HG02678 (cell line): Measurements from ENCODE around the gene PRORP.
"Not testable (repeated sequence)": the region's sequence is repeated elsewhere in the genome, so short reads cannot be mapped to it uniquely, and the experiment has no call there.

Source experiments
- ATAC-seq: cut with Tn5 transposase; IDR thresholded peaks from one replicate; pipeline ENCODE4 v1.9.1; 2021; ENCODE audit warnings: mild to moderate bottlenecking, moderate library complexity; ENCODE audit not compliant: unreplicated experiment

PRORP gene

DNA sequence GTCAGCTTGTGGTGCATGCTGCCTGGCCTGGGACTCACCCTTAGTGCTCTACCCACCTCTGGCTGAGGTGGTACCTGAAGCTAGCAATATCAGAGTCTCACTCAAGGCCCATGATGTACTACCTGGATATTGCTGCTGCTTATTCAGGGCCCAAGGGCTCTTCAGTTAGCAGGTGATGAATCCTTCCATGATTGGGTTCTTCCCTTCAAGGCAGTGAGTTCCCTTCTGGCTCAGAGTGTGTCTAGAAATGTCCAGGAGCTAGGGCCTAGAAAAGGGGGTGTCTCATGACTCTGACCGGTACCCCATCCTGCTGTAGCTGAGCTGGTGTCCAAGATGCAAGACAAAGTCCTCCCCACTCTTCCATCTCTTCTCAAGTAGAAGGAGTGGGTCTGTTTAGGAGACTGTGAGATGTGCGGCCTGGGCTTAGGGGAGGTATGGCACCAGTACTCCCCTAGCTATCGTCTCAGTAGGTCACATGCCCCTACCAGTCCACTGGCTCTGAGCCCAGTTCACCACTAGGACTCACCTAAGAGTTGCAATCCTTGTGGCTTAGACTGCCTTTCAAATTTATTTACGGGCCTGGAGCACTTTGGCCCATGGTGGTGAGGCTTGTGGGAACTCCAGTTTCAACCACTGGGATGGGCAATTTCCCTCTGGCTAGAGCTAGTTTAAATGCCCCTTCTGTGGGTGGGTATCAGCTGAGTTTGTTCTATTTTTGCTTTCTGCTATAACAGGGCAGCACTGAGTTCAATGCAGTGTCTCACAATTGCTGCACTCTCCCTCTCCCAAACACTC lies 12.2 kb downstream of the PRORP start:
- ATAC-seq: no peak

DNA sequence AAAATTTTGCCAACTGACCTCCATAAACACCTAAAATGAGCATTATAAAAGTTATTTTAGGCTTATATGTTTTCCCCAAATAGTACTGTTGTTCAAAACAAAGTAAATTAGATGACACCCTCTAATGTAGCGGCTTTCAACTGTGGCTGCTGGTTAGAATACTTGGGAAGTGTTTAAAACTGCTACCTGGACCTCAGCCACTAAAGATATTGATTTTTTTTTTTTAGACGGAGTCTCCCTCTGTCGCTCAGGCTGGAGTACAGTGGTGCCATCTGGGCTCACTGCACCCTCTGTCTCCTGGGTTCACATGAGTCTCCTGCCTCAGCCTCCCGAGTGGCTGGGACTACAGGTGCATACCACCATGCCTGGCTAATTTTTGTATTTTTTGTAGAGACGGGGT lies 16.2 kb downstream of the PRORP start:
- ATAC-seq: no peak

DNA sequence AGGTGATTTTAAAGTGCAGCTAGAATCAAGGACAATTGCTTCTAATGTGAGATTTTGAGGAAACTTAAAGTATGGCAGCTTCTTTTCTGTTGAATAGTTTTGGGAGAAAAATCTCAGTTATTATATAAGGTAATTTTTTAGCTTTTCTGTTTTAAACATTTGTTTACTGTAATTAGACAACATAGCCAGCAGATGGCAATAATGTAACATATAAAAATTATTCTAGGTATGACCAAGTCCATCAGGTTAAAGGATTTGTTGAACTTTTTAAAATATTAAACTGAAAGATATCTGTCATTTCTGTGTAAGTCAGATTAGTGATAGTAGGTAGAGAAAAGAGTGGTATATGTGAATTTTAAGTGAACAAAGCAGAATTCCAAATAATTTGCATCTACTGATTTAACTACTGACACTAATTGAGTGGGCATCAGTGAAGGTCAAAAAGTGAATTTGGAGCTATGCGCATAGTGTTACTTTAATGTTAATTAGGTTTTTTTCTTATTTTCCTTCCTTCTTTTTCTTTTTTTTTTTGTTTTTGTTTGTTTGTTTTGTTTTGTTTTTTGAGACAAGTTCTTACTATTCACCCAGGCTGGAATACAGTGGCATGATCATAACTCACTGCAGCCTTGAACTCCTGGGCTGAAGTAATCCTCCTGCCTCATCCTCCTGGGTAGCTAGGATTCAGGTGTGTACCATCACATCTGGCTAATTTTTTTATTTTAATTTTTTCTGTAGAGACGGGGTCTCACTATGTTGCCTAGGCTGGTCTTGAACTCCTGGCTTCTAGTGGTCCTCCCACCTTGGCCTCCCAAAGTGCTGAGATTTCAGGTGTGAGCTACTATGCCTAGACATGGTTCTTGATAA lies 18.6 kb downstream of the PRORP start:
- ATAC-seq: no peak

DNA sequence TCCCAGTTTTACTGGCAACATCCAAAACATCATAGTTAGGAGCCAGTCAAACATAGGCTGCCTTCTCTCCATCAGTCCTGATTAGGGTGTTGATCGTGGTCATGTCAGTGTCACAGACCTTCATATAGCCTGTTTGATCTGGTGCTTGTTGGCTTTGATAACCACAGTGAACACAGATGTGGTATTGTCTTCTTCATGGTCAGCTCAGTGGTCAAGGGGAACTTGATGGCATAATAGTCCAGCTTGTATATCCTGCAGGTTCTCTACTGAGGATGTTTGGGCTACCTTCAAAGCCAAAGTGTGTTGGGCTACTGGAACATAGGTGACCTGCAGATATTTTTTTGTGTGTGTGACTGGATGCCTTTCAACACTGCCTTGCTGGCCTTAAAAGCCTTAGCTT lies 21.7 kb downstream of the PRORP start:
- no peak for ATAC-seq

DNA sequence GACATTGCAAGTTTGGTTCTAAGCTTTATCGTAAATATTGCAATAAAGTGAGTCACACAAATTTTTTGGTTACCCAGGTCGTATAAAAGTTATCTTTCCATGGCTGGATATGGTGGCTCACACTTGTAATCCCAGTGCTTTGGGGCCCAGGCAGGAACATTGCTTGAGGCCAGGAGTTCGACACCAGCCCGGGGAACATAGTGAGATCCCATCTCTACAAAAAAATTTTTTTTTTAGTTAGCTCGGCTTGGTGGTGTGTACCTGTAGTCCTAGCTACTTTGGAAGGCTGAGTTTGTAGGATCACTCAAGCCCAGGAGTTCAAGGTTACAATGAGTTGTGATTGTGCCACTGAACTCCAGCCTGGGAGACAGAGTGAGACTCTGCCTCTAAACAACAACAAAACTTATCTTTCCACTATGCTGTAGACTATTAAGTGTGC lies 24.4 kb downstream of the PRORP start:
- ATAC-seq: no peak

DNA sequence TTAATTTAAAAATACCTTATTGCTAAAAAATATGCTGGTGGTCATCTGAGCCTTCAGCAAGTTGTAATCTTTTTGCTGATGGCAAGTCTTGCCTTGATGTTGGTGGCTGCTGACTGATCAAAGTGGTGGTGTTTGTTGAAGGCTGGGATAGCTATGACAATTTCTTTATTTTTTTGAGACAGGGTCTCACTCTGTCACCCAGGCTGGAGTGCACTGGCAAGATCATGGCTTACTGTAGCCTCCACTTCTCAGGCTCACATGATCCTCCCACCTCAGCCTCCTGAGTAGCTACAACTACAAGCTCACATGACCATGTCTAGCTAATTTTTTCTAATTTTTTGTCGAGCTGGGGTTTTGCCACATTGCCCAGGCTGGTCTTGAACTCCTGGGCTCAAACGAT lies 24.8 kb downstream of the PRORP start:
- no peak for ATAC-seq

DNA sequence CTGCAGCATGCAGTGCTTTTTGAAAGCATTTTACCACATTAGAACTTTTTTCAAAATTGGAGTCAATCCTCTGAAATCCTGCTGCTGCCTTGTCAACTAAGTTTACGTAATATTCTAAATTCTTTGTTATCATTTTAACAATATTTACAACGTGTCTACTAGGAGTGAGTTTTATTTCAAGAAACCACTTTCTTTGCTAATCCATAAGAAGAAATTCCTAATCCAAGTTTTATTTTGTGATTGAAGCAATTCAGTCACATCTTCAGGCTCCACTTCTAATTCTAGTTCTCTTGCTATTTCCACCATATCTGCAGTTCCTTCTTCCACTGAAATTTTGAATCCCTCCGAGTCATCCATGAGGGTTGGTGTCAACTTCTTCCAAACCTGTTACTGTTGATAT lies 25.4 kb downstream of the PRORP start:
- no peak for ATAC-seq

DNA sequence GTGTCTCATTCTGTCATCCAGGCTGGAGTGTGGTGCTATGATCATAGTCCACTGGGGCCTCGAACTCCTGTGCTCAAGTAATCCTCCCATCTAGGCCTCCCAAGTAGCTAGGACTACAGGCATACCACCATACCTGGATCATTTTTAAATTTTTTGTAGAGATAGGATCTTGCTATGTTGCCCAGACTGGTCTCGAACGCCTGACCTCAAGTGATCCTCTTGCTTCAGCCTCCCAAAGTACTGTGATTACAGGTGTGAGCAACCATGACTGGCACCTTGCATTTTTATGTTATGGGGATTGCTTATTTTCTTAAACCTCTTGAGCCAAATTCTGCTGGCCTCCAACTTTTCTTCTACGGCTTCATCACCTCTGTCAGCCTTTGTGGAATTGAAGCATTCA lies 26.9 kb downstream of the PRORP start:
- no peak for ATAC-seq

DNA sequence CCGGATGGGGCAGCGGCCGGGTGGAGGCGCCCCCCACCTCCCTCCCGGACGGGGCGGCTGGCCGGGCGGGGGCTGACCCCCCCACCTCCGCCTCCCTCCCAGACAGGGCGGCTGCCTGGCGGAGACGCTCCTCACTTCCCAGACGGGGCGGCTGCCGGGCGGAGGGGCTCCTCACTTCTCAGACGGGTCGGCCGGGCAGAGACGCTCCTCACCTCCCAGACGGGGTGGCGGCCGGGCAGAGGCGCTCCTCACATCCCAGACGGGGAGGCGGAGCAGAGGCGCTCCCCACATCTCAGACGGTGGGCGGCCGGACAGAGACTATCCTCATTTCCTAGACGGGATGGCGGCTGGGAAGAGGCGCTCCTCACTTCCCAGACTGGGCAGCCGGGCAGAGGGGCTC lies 30.2 kb downstream of the PRORP start:
- ATAC-seq: not testable (repeated sequence)

DNA sequence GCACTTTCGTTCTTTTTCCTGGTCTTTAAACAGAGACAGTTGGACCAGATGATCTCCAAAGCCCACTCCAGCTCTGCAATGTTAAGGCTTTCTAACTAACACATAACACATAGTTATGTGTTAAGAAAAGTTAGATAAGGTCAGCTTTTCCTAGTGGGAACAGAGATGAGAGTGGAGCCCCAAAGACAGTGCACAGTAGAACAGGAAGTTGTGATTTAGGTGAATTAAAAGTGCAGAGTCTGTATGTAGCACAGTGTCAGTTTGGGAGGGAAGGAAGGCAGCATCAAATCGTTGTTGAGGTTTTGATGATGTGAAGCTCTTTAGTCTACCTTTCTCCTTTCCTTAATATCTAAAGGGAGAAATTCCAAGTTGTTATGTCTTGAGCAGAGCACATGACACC lies 31.7 kb downstream of the PRORP start:
- ATAC-seq: no peak

DNA sequence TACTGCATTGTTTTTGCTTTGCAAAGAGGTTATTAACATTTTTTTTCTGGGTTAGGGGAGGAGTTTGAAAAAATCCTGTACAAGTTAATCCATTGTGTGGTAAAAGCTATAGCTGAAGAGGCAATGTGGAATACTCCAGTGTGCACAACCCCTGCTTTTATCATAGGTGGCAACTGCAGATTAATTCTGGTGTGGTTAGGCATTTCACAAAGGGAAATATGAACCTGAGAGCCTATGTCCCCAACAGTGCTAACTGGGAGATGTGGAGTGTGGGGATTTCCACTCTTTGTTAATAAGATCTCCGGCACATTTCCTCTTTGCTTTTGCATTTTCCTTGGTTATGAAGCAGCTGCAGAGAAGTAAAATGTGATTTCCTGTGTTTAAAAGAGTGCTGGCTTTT lies 33.6 kb downstream of the PRORP start:
- no peak for ATAC-seq

DNA sequence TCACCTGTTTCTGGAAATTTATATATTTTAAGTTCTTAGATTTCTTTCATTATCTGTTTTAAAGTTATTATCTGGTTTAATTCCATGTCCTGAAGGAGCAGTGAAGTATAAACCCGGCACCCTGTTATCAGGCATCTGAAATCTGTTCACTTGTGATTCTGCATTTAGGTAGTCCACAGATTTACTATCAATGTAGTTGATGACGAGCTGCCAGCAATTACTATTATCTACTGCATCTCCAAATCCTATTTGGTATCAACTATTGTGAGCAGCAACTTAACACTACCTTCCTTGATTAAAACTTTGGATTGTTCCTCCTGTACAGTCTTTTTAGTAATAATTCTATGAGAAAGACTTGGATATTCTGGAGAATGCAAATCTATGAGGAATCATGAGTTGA lies 36.1 kb downstream of the PRORP start:
- no peak for ATAC-seq

DNA sequence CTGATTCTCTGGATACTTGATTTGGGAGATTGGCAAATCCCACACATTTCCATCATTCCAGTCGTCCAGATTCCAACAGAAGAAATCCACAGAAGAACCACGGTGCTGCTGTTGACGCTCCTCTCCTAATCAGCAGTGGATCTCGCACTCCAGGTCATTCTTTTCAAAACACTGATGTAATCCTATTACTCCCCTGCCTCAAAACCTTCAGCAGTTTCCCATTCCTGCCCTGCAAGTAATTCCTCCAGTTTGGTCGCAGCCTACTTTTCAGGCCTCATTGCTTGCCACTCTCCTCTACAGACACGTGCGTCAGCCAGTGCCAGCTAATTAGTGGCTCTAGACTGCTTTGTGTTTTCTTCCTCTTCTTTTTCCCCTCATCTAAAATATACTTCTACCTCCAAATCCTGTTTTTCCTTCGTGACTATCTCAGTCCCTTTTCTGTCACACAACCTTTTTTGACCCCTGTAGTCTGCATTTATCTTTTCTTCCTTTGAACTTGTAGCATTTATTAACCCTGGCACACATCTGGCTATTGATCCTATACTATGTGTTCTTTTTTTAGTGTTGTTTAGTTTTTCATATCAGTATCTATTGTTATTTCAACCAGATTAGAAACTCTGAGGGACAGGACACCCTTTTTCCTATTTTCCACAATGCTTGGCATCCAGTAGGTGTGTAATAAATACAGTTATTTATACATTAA lies 36.8 kb downstream of the PRORP start:
- no peak for ATAC-seq

DNA sequence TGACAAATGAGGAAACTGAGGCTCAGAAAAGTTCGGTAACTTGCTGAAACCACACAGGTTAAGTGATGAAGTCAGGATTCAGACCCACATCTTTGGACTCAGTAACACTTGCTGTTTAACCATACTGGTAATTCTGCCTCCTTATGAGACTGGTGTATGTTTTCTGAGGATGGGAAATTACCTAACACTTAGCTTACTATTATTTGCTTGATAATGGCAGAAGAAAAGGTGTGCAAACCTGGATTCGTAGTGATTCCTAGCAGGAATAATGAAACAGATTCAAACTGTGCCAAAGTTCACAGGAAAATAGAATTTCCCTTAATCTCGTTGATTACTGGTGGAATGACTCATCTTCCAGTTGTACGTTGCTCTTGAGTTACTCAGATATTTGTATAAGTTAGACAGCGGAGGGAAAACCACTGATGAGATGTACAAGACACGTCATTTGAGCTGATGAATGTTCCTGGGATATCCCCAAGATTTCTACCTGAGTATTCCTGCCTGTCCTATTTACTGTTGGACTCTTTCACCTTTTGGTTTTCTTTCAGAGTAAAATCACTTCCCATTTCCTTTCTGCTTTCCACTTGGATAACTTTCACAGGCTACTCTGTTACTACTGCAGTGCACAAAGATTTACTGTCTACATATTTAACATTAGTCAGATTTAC lies 37.5 kb downstream of the PRORP start:
- ATAC-seq: no peak

DNA sequence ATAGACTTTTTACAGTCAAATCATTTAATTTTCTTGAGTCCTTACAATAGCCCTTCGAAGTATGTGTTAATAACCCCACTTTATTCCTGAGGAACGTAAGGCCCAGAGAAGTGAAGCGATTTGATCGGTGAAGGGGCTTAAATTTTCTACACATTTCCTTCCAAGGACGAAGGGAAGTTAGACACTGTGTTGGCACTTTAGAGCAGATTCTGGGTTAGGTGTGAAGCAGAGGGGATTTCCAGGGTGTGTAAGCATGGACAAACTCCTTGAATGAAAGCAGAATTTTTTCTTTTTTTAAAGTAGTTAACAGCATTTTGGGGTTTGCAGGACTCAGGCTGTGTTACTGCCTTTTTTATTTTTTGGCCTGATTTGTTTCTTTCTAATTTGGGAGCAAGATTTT lies 38.9 kb downstream of the PRORP start:
- no peak for ATAC-seq

DNA sequence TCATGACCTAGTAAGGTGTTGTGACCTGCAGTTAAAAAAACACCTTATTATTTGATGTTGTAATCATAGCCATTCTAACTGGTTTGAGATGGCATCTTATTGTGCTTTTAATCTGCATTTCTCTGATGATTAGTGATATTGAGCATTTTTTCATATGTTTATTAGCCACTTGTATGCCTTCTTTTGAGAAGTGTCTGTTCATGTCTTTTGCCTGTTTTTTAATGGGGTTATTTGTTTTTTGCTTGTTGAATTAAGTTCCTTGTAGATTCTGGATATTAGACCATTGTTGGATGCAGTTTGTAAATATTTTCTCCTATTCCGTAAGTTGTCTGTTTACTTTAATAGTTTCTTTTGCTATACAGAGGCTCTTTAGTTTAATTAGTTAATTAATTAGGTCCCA lies 41.0 kb downstream of the PRORP start:
- no peak for ATAC-seq

DNA sequence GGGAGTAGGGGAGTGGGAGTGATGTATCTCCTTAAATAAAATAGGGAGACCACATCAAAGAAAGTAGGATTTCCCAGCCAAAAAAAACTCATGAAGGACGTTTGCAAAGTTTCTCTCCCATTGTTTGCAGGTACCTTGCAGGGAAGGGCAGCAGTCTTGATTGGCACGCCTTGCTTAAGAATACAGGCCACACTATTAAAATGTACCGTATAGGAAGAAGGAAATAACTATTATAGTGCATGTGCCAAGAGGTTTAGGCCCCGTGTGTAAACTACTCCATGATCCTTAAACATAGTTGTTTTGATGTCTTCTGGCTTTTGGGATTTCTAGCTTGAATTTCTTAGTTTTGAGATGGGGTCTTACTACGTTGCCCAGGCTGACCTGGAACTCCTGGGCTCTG lies 42.5 kb downstream of the PRORP start:
- no peak for ATAC-seq

DNA sequence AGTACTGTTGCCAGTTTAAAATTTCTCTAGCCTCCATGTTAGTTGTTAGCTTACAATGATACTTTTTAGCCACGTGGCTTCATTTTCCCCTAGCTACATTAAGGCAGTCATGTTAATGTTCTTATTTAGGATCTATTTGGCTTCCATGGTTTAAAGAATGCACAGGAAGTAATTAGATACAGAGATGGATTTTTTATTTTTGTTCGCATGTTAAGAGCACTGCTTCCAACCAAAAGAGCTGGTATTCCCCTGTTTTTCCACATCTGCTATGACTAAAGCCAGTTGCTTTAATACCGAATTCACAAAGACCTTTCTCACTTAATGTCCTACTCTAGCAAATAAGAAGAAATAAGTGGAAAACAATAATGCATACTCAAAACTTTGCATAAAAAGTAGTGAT lies 45.1 kb downstream of the PRORP start:
- ATAC-seq: no peak
